Inflammatory macrophage (primary cell): ENCODE measurements around the gene PSMD6.

Experiments used
- DNase-seq, 2 donors: peaks; one replicate each; pipeline ENCODE4 v3.0.0-alpha.2; 2020 to 2022

Gene PSMD6

GRCh38 chr3:64042952-64043351 is 19.7 kb upstream of the PSMD6 start:
- no peak for DNase-seq

GRCh38 chr3:64039981-64040733 is 16.9 kb upstream of the PSMD6 start:
- no peak for DNase-seq

DNA sequence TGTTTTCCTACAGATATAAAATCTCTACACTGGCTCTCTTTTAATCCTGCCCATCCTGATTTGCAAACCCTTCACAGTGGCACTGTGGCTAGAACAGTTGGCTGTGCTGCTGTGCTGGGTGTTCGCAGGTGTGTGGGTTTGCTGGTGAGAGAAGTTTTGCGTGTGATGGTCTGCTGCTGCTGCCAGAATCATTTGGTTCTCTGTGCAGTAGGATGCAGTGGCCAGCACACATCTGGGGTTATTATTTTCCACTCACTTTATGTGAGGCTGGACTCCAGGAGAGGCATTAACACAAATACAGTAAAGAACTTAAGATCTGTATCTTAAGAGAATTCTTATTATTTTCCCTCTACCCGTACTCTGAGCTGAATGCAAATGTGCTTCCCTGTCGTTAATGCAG is 16.0 kb upstream of the PSMD6 start:
- DNase-seq: no peak

DNA sequence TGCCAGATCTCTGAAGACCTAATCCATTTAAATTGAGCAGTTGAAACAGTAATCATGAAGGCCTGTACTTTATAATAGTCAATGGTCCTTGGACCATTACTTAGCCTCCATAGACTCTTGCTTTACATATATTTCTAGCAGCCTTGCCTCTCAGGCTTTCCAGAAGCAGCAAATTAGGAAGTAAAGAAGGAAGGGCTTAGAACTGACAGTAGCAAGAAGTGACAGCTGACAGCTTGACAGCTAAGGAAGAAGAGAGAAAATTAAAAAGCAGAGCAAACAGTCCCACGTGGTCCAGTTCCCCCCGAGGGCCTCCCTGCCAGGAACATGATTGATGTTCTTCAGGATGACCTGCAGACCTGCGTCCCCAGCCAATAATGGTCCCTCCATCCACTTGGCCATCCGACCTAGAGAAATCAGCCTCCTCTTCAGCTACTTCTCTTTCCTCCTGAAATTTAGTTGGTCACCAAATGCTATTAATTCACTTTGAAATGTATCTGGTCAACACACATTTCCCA is 15.0 kb upstream of the PSMD6 start:
- DNase-seq: no peak

DNA sequence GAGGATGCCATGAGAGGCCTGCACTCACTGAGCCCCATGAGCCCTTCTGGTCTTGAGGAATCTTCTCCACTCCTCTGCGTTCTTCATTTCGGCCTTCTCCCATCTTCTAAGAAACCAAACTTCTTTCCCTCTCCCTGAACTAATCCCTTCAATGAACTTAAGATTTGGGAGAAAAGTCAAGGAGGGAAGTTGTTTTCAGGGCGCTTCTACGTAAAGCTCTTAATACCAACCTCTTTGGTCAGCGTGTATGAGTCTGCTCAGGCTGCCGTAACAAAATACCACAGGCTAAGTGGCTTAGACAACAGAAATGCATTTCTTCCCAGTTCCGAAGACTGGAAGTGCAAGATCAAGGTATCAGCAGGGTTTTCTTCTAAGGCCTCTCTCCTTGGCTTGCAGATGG is 13.8 kb upstream of the PSMD6 start:
- DNase-seq: no peak

GRCh38 chr3:64033069-64033468 is 9.8 kb upstream of the PSMD6 start:
- DNase-seq: no peak

- no peak for DNase-seq
Observed at GRCh38 chr3:64031540-64032508, 8.5 kb upstream of the PSMD6 start.

GRCh38 chr3:64030741-64031140 is 7.4 kb upstream of the PSMD6 start:
- peak; percentile 52 to 76 for DNase-seq

GRCh38 chr3:64029287-64029686 is 6.0 kb upstream of the PSMD6 start:
- no peak for DNase-seq

GRCh38 chr3:64028754-64029153 is 5.5 kb upstream of the PSMD6 start:
- no peak for DNase-seq

- no peak for DNase-seq
Observed at GRCh38 chr3:64027658-64028057, 4.4 kb upstream of the PSMD6 start.

GRCh38 chr3:64026346-64026745 is 3.1 kb upstream of the PSMD6 start:
- DNase-seq: no peak

DNA sequence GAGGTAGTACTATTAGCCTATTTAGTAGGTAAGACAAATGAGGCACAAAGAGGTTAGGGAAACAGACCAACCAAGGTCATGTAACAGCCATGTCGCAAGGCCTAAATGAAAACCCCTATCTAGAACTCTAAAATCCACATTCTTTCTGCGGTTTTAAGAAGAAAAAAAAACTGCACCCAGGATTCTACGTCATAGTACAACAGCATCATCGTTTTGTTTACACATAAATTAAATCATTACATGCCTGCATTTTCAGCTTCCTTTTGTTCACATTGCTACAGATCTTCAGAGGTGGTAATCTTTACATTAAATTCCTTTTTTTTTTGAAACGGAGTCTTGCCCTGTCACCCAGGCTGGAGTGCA is 548 bp upstream of the PSMD6 start:
- DNase-seq: no peak

- peak; percentile 19 to 27 for DNase-seq
Observed at GRCh38 chr3:64022451-64023186, 675 bp downstream of the PSMD6 start.

GRCh38 chr3:64021922-64022321 is 1.4 kb downstream of the PSMD6 start:
- DNase-seq: peak; percentile 19 to 30

- DNase-seq: no peak
Observed at GRCh38 chr3:64019879-64020278, 3.4 kb downstream of the PSMD6 start.

DNA sequence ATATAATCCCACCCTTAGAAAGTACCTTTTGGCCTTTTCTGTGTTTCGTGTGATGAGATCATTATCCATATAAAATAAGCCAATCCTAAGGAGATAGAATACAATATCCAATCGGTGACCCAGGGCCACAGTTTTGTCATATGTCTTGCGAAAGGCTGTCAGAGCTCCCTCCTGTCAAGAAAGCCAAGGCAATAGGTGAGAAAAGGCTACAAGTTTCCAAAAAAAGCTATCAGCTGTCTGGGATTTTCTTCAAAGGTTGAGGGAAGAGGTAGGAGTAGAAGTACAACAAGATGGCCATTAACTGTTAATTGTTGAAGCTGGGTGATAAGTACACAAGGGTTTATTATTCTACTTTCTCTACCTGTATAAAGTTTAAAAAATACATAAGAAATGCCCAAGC is 4.0 kb downstream of the PSMD6 start:
- no peak for DNase-seq

- no peak for DNase-seq
Observed at GRCh38 chr3:64016941-64017620, 6.2 kb downstream of the PSMD6 start.

GRCh38 chr3:64011685-64012084 is 11.6 kb downstream of the PSMD6 start:
- DNase-seq: no peak

GRCh38 chr3:64010199-64010598 is 13.1 kb downstream of the PSMD6 start:
- DNase-seq: no peak

DNA sequence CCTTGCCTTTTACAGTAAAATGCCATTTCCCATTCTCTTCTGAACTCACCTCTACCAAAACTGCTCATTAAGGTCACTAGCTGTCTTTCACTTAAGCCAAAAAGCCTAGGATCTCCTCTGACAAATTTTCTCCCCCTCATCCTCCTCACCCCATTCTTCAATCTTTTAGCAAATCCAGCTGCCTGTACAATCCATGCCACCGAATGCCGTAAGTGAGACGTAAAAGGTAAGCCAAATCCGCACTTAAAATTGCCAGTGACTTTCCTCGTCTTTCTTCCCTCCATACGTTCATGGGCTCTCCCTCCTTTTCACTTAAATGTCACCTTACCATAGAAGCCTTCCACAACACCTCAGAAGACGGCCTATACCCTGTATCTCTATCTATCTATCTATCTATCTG is 13.8 kb downstream of the PSMD6 start:
- no peak for DNase-seq
